ENCODE data around the gene LRTM2. TPM values are rescaled to one million over a fixed set of nuclear protein-coding genes. Genes with fewer than 3 reads are reported as not detected.

Gene LRTM2
- total RNA-seq, 4 donors from 2014 or later = not detected

GRCh38 chr12:1873531-1874510 lies 53.5 kb downstream of the LRTM2 start:
- TF ChIP-seq CTCF (IDR thresholded peaks at IDR 0.05; ENCODE audit: low read depth) = no peak

GRCh38 chr12:1875608-1876007 lies 55.2 kb downstream of the LRTM2 start:
- no peak for TF ChIP-seq CTCF (IDR thresholded peaks at IDR 0.05; ENCODE audit: low read depth)

- TF ChIP-seq CTCF (IDR thresholded peaks at IDR 0.05; ENCODE audit: low read depth) = no peak
These were observed 55.7 kb downstream of the LRTM2 start for GRCh38 chr12:1876086-1876485.

- TF ChIP-seq CTCF (IDR thresholded peaks at IDR 0.05; ENCODE audit: low read depth) = no peak
These were observed 57.0 kb downstream of the LRTM2 start for GRCh38 chr12:1877169-1877878.

GRCh38 chr12:1878214-1878613 lies 57.8 kb downstream of the LRTM2 start:
- no peak for TF ChIP-seq CTCF (IDR thresholded peaks at IDR 0.05; ENCODE audit: low read depth)

GRCh38 chr12:1878695-1879094 lies 58.3 kb downstream of the LRTM2 start:
- TF ChIP-seq CTCF (IDR thresholded peaks at IDR 0.05; ENCODE audit: low read depth) = no peak

GRCh38 chr12:1879633-1880032 lies 59.3 kb downstream of the LRTM2 start:
- TF ChIP-seq CTCF (IDR thresholded peaks at IDR 0.05; ENCODE audit: low read depth) = no peak
